Retina (tissue), 1 donor: ENCODE results near the gene TRPV6.

Source experiments
- DNase-seq: peaks from one replicate; pipeline ENCODE4 v3.0.0-alpha.2; 2016

Gene TRPV6

DNA sequence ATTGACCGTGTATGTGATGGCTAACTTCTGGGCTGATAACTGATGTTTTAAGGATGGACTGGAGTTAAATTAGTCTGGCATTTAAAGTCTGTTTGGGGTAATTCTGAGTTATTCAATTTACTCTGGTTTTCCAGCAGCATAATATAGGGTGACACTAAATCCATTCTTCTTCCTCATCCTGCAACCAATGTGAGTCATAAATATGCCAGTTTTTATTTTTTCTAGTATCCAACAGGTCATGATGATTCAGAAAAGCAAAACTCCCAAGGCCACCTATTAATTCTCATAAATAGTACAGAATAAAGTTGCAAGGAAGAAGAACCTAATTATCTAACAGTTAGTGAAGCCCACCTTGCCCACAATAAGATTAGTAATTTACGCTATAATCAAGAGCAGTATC, 38.2 kb downstream of the TRPV6 start:
- no peak for DNase-seq

DNA sequence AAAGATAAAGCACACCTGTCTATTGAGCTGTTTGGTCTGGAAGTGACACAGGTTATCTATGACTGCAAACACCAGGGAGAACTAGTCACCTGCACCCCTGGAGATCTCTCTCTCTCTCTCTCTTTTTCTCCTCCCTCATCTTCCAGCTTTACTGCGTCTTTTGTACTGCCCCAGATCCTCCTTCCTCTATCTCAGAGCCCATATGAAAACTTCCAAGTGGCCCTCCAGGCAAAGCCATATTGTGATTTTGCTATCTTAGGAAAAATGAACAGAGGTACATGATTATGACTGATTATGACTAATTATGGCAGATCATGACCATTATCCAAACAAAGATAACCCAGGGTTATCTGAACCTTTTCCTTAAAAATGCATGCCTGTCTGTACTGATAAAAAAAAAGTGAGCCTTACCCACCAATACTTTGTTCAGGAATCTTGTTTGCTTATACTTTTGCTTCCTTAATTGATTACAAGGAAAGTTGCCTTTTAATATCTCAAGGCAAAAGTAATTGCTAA, 43.2 kb downstream of the TRPV6 start:
- DNase-seq = no peak

DNA sequence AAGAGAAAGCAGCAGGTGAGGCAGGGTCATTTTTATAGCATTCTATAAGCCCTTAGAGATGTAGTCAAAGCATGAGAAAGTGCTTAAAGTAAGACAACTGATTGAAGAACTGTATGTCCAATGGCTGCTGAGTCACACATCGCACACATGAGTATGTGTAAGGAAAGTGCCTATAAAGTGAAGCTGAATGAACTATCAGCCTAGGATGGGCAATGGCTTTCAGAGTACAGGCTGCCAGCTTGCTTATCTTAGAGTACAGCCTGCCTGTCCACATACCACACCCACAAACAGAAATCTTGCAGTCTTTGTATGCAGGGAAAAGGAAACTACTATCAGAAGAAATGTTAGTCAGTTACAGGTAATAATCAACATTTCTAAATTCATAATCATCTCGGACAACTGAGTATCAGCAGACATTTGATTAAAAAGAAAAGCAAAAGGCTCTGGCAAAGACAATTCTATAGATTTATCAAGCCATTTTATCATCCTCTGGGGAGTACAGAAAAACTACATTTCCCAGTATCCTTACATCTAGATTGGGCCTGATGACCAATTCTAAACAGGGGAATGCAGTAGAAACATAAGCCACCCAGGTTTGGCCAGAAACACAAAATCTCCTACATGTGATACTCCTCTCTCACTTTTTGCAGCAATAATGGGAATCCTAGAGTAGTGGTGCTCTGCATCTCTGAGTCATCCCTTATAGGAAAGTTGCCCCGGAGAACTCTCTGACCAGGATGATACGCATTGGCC, 46.9 kb downstream of the TRPV6 start:
- DNase-seq = no peak

DNA sequence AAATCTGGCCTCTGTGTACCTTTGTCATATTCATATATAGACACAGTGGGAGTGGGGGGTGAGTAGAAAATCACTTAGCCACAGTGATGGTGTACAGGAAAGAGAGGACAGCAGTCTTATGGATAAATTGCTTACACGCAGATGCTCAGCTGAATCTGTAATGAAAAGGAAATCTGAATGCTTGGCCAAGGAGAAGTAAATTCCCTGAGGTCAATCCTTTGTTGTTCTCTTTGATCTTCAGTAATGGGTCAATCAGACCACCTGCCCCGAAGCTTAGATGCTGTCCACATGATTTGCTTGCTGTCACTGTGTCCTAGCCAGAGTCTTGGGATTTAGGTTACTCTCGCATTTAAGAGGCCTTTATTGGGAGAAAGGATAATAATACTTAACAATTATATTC, 49.1 kb downstream of the TRPV6 start:
- peak; percentile 56 for DNase-seq

DNA sequence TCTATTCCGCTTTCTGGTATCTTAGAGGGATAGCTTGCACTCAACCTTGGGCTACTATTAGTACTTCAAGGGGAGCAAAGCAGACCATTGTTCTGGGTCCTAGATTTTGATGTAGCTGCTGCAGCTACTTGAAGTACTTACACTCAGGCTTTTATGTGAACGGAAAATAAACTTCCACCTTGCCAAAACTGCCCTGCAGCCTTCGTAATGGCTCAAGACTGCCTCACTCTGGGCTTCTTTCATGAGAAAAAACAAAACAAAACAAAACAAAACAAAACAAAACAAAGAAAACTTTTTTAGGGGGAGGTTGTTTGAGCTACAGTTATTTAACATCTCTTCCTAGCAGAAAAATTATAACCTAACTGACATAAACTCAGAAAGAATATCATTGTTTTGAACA, 50.1 kb downstream of the TRPV6 start:
- DNase-seq = no peak

DNA sequence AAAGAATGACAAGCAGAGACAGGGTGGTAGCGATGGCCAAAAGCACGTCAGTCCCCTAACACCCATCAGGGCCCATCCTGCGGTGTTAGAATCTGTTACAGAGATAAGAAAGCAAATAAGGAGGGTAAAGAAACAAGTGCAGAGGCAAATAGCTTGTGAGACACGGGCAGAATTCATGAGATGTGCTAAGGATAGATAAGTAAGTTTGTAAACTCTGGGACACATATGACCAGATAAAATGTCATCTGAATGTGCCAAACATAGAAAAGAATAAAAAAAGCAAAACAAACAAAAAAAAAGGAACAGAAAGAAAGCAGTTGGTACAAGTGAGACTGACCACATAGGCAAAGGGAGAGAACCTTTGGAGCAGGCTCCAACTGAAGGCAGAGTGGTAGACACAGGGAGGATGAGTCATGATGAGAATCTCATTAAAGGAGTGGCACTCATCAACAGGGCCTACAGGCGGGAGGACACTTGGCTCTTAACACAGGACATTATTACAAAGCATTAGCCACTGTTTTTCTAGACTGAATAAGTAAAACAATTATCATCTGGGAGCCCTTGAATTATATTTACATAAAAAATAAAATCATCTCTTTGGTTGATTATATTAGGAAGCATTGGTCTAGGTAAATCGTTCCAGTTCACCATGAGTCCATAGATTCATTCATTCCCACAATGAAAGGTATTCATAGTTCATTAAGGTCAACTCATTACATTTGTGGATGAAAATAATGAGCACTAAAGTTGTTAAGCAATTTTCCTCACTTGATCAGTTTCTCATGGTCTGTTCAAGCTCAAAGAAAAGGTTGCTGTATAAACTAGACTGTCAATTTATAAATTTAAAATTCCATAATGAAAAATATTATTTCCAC, 52.1 kb downstream of the TRPV6 start:
- no peak for DNase-seq

DNA sequence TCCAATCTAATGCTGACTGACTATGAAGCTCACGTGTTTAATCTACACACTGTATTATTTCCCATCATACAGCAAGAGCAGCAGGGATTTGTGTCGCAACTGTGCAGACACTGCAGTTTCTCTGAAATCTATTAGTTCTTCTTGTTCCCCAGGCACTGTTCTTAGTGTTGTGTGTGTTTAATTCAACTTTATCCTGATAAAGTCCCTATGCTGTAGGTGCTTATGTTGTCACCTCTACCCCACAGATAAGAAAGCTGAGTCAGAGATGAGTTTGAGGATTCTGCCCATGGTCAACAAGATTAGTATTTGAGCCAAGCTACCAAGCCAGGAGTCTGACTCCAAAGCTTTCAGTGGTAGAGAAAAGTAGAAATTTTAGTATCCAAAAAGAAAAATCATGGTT, 53.1 kb downstream of the TRPV6 start:
- DNase-seq = no peak

DNA sequence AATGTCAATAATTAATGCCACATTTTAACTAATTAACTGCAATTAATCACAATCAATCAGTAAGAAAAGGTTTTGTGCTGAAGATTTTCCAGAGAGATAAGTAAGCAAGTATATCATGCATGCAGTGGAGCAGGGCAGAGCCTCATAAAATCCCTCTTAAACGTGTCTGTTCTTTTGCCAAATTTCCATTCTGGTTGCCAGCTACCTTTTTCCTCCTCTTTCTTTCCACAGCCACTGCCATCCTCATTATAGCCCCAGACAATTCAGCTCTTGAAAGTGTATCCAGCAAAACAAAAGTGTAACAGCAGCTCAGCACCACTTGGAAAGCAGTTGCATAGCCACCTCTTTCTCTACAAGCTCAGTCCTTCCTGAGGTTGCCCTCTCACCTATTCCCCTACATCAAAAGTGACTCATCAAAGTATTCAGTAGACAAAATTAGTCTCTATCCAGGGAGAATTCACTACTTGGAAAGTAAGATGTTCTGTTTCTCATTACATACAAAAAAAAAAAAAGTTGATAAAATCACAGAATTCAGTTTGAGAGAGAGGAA, 57.5 kb downstream of the TRPV6 start:
- DNase-seq = no peak

DNA sequence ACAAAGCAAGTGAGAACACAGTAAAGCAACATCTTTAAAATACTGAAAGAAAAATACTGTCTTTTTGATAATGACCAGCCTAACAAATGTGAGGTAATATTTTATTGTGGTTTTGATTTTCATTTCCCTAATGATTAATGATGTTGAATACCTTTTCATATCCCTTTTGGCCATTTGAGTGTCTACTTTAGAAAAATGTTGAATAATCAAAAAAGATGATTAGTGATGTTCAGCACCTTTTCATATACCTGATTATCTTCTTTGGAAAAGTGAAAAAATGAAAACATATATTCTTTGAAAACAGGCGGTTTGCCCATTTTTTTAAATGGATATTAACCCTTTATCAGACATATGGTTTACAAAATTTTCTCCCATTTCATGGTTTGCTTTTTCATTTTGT, 62.8 kb downstream of the TRPV6 start:
- no peak for DNase-seq
